GM21825 (cell line): Measurements from ENCODE around the gene SYT9.

Experiments
- ATAC-seq: cut with Tn5 transposase; IDR thresholded peaks from one replicate; pipeline ENCODE4 v1.9.1; 2021; ENCODE audit warnings: mild to moderate bottlenecking, moderate library complexity; ENCODE audit not compliant: unreplicated experiment

SYT9 gene

GRCh38 chr11:7454854-7455253 lies 203.2 kb downstream of the SYT9 start:
- ATAC-seq, result no peak

GRCh38 chr11:7457211-7457610 lies 205.5 kb downstream of the SYT9 start:
- ATAC-seq, result no peak

GRCh38 chr11:7462706-7463105 lies 211.0 kb downstream of the SYT9 start:
- no peak for ATAC-seq

GRCh38 chr11:7467652-7468051 lies 215.9 kb downstream of the SYT9 start:
- ATAC-seq, result peak; percentile 79

GRCh38 chr11:7469351-7469865 lies 217.7 kb downstream of the SYT9 start:
- no peak for ATAC-seq

- ATAC-seq, result no peak
Observed at GRCh38 chr11:7471071-7471470, 219.4 kb downstream of the SYT9 start.

GRCh38 chr11:7473717-7474116 lies 222.0 kb downstream of the SYT9 start:
- peak; percentile 98 for ATAC-seq

- no peak for ATAC-seq
Observed at GRCh38 chr11:7480113-7480512, 228.4 kb downstream of the SYT9 start.

GRCh38 chr11:7484131-7484530 lies 232.4 kb downstream of the SYT9 start:
- no peak for ATAC-seq

GRCh38 chr11:7484645-7485044 lies 232.9 kb downstream of the SYT9 start:
- no peak for ATAC-seq

GRCh38 chr11:7485186-7486097 lies 233.7 kb downstream of the SYT9 start, which contains the start of gene OLFML1:
Gene OLFML1, plus strand, starts transcription at chr11:7485506. Its CDS starts 370 bp downstream, at chr11:7485876.
- no peak for ATAC-seq

- no peak for ATAC-seq
Observed at GRCh38 chr11:7486098-7486780, 234.5 kb downstream of the SYT9 start.

- ATAC-seq, result no peak
Observed at GRCh38 chr11:7486781-7487140, 235.1 kb downstream of the SYT9 start.

- ATAC-seq, result no peak
Observed at GRCh38 chr11:7487360-7487759, 235.7 kb downstream of the SYT9 start.

- ATAC-seq, result no peak
Observed at GRCh38 chr11:7488681-7489080, 237.0 kb downstream of the SYT9 start.

GRCh38 chr11:7489376-7489775 lies 237.7 kb downstream of the SYT9 start:
- ATAC-seq, result no peak

GRCh38 chr11:7490054-7490453 lies 238.3 kb downstream of the SYT9 start:
- ATAC-seq, result no peak

- ATAC-seq, result no peak
Observed at GRCh38 chr11:7490535-7490934, 238.8 kb downstream of the SYT9 start.

GRCh38 chr11:7492253-7492652 lies 240.5 kb downstream of the SYT9 start:
- ATAC-seq, result no peak

GRCh38 chr11:7493670-7494069 lies 242.0 kb downstream of the SYT9 start:
- ATAC-seq, result no peak

- ATAC-seq, result no peak
Observed at GRCh38 chr11:7494086-7494745, 242.5 kb downstream of the SYT9 start.
